Right ventricle myocardium inferior (tissue), 1 donor: ENCODE data around the gene EIF2D. TPM values are rescaled to one million over a fixed set of nuclear protein-coding genes. Genes with fewer than 3 reads are reported as not detected.

Experiments
- ATAC-seq: fragments of 200-7000 bp; cut with Tn5 transposase; one replicate; pipeline ENCODE4 v1.9.1; 2020; ENCODE audit warnings: mild to moderate bottlenecking, moderate library complexity
- DNase-seq: peaks from one replicate; pipeline ENCODE4 v3.0.0; 2021; ENCODE audit errors: missing footprints
- intact Hi-C: fragments of 100-400 bp; cut with DNase I; formaldehyde crosslinking; loops from one replicate; pipeline ENCODE4 v1.11.0; 2022
- long read RNA-seq: library from polyadenylated mRNA; unstranded; transcript quantifications from one replicate; pipeline ENCODE4 v2.0.0, GENCODE V29; 2021
- total RNA-seq: library from RNA; stranded (reverse); fragmentation: NEBNext Ultra II Directional; extraction: Animal tissue kit (Norgen Biotek cat#: 25700); gene quantifications from one replicate; pipeline ENCODE4 v1.2.1, GENCODE V29; 2021
- donor health status: DM: no; HTN: yes; CAD: no; lungs with severe emphysema.

Gene EIF2D, protein sequence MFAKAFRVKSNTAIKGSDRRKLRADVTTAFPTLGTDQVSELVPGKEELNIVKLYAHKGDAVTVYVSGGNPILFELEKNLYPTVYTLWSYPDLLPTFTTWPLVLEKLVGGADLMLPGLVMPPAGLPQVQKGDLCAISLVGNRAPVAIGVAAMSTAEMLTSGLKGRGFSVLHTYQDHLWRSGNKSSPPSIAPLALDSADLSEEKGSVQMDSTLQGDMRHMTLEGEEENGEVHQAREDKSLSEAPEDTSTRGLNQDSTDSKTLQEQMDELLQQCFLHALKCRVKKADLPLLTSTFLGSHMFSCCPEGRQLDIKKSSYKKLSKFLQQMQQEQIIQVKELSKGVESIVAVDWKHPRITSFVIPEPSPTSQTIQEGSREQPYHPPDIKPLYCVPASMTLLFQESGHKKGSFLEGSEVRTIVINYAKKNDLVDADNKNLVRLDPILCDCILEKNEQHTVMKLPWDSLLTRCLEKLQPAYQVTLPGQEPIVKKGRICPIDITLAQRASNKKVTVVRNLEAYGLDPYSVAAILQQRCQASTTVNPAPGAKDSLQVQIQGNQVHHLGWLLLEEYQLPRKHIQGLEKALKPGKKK
- total RNA-seq = 26.0 TPM
- long read RNA-seq, transcript EIF2D-201 (15 exons, 2,005 nt) = major isoform, 10 of 28 reads
- long read RNA-seq, partial matches to known transcripts = 0 of 28 reads
- long read RNA-seq, other reads (novel, unspliced or antisense) = 17 of 28 reads

DNA sequence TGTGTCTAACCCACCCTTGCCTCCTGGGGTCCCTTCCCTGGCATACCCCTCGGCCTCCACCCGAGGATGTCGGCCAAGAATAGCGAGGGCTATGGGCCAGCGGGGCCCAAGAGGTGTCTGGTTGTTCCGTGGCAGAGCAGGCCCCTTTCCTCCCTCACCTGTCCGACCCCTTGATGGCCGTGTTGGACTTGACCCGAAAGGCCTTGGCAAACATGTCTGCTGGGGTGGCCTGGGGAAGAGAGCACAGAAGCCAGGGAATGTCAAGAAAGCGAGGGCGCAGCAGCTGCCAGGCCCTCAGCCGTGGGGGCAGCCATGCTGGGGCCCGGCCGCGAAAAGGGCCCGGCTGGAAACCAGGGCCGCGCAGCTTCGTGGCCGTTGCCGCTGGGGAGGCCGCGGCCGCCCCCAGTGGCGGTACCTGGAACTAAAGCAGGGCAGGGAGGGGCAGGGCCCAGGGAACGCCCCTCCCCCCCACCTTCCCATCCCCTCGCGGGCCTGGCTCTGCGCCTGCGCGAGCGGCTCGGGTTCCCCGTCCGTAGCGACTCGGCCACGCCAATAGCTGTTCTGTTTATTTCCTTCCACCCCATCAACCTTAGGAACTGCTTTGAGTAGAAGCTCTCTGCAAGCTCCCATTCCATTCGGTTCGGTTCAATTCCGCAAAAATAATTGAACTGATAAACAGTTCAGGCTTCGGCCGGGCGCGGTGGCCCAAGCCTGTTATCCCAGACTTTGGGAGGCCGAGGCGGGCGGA, at the start of gene EIF2D:
Gene EIF2D (minus strand): TSS at position 337 of the 748 bp plus-strand sequence. CDS start 123 bp downstream, at position 214.
- peak; percentile 100 for ATAC-seq
- intact Hi-C loops = loop anchor here (5.0 kb wide), 1 partner anchor 300 kb away; no protein-coding TSS in a partner anchor
- peak; percentile 97 for DNase-seq

DNA sequence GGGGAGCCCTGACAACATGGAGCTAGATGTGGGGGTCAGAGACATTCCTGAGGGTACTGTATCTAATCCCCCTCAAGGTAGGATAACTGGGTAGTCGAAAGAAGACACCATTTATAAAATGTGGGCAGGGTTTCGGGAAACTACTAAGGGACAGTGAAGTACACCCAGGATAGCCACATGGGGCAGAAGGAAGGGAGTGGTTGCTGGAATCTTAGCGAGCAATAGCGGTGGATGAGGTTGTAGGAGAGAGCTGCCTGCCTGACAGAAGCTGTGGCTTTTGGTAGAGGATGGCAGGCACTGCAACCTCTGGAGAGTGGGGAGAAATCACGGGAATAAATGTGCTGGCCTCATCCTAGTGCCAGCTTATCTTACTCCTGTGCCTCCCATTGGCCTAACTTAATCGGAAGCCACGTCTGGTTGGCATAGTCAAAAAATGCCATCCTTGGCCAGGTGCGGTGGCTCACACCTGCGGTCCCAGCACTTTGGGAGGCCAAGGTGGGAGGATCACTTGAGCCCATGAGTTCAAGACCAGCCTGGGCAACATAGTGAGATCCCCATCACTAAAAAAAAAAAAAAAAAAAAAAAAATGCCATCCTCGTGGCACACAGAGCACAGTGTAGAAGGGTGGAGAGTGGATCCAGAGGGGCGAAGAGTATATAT, 49.0 kb upstream of the EIF2D start:
- no peak for DNase-seq
- intact Hi-C loops = no loop called here
- ATAC-seq = no peak

DNA sequence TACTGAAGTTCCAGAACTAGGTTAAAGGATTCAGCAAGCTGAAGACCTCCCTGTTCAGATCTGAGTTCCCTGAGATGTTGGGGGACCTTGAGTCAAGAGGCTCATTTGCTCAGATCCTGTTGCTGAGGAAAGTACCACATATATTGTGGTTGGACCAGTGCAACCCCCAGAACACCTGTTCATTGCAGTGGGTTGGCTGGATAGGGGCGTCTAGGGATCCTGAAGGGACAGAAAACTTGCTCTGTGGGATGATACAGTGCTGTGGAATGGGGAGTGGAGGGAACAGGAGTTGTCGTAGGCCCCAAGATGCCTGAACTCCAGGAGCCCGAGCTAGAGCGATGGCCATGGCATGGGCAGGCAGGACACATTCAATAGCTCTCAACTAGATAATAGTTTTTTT, 47.9 kb upstream of the EIF2D start:
- DNase-seq (no peak), ATAC-seq (no peak)
- intact Hi-C loops = no loop called here

DNA sequence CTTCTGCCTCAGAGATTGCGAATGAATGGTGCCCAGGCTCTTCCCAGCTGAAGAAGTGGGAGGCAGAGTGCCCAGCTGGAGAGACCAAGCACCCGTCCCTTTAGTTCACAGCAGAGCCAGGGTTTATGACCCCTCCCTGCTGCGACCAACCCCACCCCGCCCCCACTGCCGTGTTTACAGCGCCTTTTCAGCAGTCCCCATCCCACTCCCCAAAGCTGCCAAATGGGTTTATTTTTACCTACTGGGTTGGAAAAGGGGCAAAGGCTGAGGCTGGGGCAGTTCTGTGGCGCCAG, 46.7 kb upstream of the EIF2D start:
- intact Hi-C loops = loop anchor here (2.0 kb wide), 2 partner anchors 28 to 66 kb away; no protein-coding TSS in a partner anchor
- ATAC-seq (peak; percentile 24), DNase-seq (no peak)

DNA sequence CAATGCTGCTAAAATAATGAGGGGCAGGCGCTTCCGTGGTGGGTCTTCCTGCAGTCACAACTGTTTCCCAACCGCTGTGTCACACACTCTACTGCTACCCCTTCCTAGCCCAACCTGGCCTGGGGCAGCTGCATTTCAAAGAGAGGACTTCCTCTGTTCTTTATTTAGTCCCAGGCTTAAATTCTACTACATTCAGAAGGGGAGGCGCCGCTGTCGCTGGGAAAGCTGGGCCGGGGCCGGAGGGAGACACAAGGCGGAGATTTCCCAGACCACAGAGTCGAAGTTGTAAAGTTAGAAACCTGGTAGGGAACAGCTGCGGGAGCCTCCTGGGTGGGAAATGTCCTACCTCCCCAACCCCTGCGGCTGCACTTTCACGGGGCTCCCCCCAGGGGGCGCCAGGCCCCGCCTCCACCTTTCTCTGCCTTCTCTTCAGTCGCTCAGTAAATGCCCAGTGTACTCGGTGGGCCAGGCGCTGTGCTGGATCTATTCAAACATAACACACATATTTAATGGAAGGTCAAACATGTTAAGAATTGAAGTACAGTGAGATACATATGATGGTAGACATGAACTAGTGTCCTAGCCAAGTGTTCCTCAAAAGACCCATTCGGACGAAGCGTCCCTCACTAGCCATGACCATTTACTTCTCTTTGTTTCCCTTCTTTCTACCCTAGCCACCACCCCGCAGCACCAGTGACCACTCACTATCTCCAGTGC, 46.2 kb upstream of the EIF2D start:
- DNase-seq = peak; percentile 78
- intact Hi-C loops = loop anchor here (2.0 kb wide), 2 partner anchors 28 to 66 kb away; no protein-coding TSS in a partner anchor
- peak; percentile 46 for ATAC-seq

DNA sequence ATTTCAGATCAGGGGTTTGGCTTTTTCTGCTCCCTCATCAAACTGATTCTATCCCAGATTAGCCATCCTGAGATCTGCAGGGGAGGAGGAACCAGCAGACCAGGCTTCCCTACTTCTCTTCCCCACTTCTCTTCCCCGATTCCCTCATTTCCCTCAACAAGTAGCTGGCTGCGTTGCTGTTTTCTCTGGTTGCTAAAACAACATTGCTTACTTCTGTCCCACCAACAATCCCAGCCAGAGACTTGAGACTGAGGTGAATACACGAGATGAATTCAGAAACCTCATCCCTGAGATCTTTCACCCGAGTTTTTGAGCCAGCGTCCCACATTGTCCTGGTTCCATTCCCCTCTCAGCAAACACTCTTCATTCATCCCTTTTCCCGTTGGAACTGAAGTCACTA, 45.5 kb upstream of the EIF2D start:
- DNase-seq (no peak), ATAC-seq (no peak)
- intact Hi-C loops = loop anchor here (2.0 kb wide), 2 partner anchors 29 to 67 kb away; no protein-coding TSS in a partner anchor

DNA sequence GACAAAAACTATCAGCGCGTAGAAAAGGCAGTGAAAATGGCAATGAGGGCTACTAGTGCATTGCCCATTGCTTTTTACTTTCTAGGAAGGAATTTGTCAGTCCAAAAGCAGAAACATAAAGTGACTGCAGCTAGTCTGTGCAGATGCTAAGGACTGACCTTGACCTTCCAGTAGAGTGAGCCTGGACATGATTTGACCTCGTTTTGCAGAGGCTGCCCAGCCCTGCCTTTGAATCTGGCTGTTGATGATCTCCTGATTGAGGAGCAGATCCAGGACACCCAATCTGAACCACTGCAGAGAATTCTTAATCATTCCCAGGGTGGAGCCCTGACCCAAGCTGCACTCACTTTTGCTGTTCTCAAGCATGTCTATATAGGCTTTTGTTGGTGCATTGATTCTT, 44.7 kb upstream of the EIF2D start:
- intact Hi-C loops = no loop called here
- no peak for ATAC-seq
- no peak for DNase-seq

DNA sequence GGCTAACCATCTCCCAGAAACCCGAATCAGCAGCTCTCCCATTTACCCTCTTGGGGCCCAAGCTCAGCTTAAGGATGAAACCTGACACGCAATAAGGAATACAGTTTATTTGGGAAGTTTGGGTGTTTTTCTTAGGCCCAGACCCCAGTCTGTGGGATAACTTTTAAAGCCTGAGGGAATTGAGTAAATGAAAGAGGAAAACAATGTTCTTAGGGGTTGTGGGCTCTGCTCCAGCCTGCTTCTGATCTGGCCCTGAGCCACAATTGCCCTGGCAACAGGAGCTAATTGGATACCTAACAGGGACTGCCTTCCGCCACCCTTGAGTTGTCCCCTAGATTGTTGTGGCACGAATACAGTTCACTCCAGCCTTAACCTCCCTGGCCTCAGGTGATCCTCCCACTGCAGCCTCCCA, 43.2 kb upstream of the EIF2D start:
- intact Hi-C loops = no loop called here
- no peak for DNase-seq
- no peak for ATAC-seq

DNA sequence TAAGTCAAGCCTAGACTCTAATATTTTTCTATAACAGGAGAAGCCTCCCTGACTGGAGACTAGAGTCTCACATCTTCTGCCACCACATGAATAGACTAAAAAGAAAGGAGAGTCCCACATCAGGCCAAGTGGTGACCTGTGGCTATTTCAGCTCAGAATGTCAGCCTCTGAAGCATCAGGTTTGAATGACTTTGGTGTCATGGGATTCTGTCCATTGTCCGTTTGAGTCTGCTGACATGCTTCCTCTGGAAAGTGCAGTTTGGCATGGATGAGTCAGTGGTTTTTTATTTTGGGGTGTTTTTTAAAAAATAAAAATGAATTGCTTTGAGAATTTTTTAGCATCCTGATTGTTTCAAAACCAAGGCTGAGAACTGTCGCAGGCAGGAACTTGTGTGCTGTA, 42.6 kb upstream of the EIF2D start:
- ATAC-seq (no peak), DNase-seq (no peak)
- intact Hi-C loops = no loop called here

DNA sequence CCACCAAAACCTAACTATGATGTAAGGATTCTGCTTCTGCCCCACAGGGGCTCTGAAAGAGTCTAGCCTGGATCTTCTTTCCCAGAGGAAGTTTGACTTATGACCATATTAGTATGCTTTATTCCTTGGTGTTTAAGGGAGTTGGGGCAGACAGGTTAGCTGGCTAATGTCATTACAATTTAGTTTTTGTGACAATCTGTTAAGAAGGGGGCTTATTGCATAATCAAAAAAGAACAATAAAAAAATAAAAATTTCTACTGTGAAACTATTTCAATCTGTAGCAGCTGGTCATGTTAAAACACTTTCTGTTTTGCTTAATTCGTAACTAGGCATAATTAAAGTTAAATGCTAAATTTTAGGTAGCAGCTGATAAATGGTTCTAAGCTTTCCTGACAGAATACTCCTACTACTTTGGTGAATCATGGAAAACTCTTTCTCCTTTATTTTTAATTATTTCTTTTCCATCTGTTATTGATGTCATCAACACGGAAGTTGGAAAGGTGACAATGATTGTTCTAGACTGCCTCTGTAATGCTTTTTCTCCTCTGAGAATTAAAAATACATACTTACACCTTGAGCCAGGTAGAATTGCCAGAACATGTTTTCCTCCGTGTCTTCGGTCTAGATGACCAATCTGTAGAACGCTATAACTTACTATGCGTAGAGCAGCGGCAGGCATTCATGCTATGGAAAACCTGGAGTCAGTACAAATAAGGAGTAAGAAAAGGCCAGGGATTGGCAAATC, 41.6 kb upstream of the EIF2D start:
- no peak for ATAC-seq
- intact Hi-C loops = loop anchor here (2.0 kb wide), 1 partner anchor 19 kb away; the partner anchor contains the start of gene DYRK3
- DNase-seq = no peak

DNA sequence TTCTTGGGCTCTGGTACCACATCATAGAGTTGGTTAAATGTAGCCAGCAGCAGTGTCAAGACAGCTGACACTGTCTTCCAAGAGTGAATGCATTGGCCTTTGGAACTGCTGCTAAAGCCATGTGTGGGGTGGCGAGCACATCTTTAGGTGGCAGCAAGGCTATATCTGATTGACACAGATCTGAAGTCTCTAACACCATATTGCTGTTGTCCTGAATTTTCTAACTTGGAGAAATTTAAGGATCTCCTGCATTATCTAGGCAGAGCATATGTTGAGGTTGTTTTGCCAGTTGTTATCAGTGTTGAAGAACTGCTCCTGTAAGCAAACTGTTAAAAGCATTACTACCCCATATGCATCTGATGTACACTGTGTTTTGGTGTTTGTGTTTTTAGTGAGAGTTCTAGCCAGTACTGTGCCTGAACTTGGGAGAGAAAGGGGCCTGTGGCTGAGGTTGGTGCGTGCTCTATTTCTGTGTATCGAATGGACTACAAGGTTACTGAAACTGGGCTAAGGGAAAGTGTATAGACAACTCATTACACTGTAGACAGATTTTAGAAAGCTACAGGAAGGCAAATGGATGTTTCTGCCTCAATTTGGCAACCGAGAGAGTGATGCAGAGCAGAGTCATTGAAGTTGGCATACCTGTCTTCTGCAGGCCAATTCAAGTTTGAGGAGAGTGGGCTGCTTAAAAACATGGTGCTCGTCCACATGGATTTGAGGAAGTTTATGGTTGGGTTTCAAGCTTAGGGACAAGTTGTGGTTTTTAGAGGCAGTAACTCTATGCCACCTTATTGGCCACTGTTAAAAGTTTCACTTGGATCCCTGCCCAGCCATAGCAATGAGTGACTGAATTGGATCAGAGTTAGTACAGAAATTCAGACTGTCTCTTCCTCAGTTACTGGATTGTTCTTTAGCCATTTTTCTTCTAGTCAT, 40.0 kb upstream of the EIF2D start:
- DNase-seq (no peak), ATAC-seq (no peak)
- intact Hi-C loops = loop anchor here (2.0 kb wide), 1 partner anchor 17 kb away; the partner anchor contains the start of gene DYRK3

DNA sequence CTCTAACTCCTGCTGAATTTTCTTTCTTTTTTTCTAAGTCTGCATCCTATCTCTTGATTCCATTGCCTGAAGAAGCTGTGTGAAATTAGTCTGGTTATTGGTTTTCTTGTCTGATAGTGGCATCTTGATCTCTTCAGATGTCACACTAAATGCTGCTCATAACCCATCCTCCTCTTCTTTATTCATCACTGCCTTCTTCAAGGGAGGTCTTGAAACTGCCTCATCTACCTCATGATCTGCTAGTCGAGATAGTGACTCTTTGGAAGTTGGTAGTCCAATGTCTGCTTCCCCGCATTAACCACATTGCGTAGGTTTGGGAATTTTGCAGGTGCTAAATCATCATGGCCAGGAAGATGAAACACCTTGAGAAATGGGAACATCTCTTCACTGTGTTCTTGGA, 38.7 kb upstream of the EIF2D start:
- no peak for ATAC-seq
- intact Hi-C loops = no loop called here
- DNase-seq = no peak

DNA sequence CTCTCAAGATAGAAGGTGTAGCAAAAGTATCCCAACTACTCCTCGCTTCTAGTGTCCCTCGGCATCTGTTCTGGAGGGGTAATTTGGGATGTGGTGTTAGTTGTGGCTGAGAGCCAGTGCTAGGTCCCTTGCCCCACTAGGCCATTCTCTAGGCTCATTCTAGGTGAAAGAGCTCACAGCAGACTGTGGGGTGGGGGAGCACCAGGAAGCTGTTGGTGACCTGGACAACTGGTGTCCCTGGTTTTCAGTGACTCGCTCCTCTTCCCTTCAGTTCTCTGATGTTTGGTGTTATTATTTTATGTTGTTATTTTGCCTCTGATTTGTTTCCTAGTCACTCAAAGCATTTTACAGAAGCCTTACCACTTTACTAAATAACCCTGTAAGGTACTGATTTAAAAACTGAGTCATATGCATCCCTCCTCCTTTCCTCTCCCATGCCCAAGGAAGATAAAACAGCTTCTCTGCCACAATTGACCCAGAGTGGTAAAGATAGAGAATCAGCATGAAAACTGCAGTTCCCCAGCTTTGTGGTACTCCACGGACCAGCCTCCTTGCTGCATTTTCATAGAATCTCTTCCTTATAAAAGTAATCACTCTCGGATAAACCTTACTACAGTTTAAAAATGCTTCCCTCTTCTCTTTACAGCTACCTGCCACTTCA, 37.1 kb upstream of the EIF2D start:
- no peak for DNase-seq
- ATAC-seq = peak; percentile 26
- intact Hi-C loops = no loop called here

DNA sequence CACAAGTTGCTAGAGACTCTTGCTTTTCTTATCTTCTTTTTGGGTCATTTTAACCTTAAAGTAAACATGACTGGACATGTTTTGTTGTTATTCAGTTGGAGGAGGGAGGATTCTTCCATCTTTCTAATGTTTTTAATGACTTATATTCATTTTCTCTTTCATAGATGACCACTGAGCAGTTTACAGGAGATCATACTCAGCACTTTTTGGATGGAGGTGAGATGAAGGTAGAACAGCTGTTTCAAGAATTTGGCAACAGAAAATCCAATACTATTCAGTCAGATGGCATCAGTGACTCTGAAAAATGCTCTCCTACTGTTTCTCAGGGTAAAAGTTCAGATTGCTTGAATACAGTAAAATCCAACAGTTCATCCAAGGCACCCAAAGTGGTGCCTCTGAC, 35.0 kb upstream of the EIF2D start:
- no peak for ATAC-seq
- intact Hi-C loops = no loop called here
- no peak for DNase-seq

DNA sequence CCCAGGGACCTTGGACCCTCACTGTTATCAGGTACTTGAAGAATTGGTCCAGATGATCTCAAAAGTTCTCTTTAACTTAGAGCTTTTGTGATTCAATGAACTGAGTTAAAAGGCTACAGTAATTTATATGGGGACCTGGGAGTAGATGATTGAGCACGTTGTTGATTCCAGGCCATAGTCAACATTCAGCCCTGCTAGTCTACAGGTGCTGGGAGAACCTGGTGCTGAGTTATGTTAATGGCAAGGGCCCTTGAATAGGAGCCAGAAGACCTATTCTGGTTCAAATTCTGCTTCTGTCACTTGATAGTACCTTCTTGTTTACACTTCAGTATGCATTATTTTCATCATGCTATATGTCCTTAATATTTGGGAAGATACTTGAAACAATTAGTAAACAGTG, 34.2 kb upstream of the EIF2D start:
- intact Hi-C loops = no loop called here
- DNase-seq (no peak), ATAC-seq (no peak)

DNA sequence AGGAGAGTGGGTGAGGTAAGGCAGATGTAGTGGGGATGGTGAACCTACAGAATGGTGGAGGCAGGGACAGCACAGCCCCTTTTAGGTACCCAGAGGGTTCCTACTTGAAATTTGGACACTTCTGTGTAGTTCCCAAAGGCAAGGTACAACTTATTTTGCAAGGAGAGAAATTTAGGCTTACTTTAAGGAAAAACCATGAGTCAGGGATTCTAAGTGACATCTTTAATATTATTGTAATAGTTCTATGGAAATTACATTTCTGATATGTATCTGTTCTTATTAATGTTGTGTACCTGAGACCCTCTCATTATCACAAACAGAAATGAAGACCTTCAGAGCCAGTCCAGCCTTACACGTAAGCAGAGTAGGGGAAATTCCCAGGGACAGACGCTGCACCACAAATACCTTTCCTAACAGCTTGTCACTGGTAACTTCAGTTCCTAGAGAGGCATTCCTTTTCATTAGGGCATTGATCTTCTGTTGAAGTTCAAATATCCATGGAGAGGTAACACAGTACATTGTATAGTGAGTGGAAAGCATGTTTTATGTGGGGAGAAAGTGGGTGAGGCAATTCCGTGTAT, 30.9 kb upstream of the EIF2D start:
- DNase-seq (no peak), ATAC-seq (no peak)
- intact Hi-C loops = no loop called here
